SK-N-SH treated with all-trans-retinoic acid at 6 μM for 48 hours (cell line): ENCODE results near the gene ORC5.

ENCODE experiments used
- CREB5 ChIP-seq: fragments of 250-450 bp; sonication (Bioruptor Pico); IDR thresholded peaks from 2 replicates; pipeline ENCODE4 v1.5.1; 2020; ENCODE audit warnings: low read depth, mild to moderate bottlenecking, moderate library complexity
- OSR1 ChIP-seq: fragments of 250-450 bp; sonication (Bioruptor Pico); IDR thresholded peaks from 2 replicates; pipeline ENCODE4 v1.8.0; 2022; ENCODE audit warnings: moderate library complexity, mild to moderate bottlenecking, inconsistent platforms
- PATZ1 ChIP-seq: fragments of 250-450 bp; sonication (Bioruptor Pico); IDR thresholded peaks from 2 replicates; pipeline ENCODE4 v1.8.0; 2020; ENCODE audit warnings: mild to moderate bottlenecking, moderate library complexity, borderline replicate concordance
- RARB ChIP-seq: fragments of 250-450 bp; sonication (Bioruptor Pico); IDR thresholded peaks from 2 replicates; pipeline ENCODE4 v1.8.0; 2021; ENCODE audit warnings: mild to moderate bottlenecking, moderate library complexity
- SNAI2 ChIP-seq: fragments of 250-450 bp; sonication (Bioruptor Pico); IDR thresholded peaks from 2 replicates; pipeline ENCODE4 v1.5.0; 2020; ENCODE audit warnings: mild to moderate bottlenecking, moderate library complexity
- ZNF8 ChIP-seq: fragments of 450-650 bp; formaldehyde crosslinking; IDR thresholded peaks from 2 replicates; pipeline ENCODE4 v1.5.0; 2020; ENCODE audit warnings: mild to moderate bottlenecking, moderate library complexity
- TF ChIP-seq, protein P1 (sequence below): fragments of 250-450 bp; sonication (Bioruptor Pico); IDR thresholded peaks from 2 replicates; pipeline ENCODE4 v1.5.1; 2021; ENCODE audit warnings: mild to moderate bottlenecking, moderate library complexity

- TF ChIP-seq ZNF8 (CRISPR knock-in tag) (no peak), OSR1 (no peak), RARB (CRISPR knock-in tag) (no peak), SNAI2 (CRISPR knock-in tag) (no peak), CREB5 (CRISPR knock-in tag) (no peak), PATZ1 (CRISPR knock-in tag) (no peak)
- TF ChIP-seq, protein P1, sequence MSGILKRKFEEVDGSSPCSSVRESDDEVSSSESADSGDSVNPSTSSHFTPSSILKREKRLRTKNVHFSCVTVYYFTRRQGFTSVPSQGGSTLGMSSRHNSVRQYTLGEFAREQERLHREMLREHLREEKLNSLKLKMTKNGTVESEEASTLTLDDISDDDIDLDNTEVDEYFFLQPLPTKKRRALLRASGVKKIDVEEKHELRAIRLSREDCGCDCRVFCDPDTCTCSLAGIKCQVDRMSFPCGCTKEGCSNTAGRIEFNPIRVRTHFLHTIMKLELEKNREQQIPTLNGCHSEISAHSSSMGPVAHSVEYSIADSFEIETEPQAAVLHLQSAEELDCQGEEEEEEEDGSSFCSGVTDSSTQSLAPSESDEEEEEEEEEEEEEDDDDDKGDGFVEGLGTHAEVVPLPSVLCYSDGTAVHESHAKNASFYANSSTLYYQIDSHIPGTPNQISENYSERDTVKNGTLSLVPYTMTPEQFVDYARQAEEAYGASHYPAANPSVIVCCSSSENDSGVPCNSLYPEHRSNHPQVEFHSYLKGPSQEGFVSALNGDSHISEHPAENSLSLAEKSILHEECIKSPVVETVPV (CRISPR knock-in tag), result no peak
Measured at GRCh38 chr7:104192434-104192833, 15.4 kb downstream of the ORC5 start.
